HG03097 (cell line): Measurements from ENCODE around the gene PCYT2.

Experiments
- ATAC-seq: cut with Tn5 transposase; IDR thresholded peaks from one replicate; pipeline ENCODE4 v1.9.1; 2021; ENCODE audit not compliant: unreplicated experiment, low FRiP score

The PCYT2 gene

DNA sequence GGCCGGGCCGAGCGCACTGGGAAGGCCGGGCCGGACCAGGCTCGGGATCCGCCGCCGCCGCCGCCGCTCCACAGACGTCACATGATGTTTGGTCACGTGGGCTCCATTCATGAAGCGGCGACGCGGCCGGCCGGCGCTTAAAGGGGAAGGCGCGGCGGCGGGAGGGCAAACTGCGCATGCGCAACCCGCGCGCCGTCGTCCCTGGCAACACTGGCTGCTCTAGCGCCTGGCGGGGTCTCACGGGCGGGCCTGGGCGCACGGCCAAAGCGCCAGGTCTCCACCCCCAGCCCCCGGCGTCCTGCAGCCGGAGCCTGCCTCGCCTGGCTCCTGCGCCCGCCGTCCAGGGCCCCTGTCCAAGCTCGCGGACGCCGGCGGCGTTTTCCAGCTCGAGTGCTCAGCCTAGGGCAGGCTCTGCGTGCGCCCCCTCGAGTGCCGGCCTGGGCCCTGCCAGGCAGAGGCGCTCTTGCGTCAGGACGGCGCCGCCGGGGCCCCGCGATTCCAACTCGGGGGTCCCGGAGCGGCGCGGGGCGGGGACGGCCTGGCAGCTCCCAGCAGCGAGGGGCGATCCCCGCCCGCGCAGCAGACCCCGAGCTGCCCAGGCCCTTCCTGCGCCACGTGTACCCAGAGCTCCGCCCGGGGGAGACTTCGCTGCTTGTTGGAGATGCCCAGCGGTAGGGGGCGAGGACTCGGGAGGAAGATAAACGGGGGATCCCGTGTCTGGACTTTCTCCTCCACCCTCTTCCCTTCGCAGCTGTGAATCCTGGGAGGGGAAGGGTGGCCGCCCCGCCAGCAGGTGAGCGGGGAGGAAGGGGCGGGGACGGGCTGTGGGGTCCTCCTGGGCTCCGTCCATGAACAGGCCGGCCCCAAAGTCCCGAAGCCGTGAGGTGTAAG, 16.7 kb upstream of the PCYT2 start, which contains the start of gene MAFG:
Gene MAFG (minus strand): TSS at position 83 of the 891 bp plus-strand sequence. CDS start 4,550 bp downstream, outside the sequence.
- peak; percentile 53 for ATAC-seq

- ATAC-seq = peak; percentile 7
Observed at GRCh38 chr17:81927152-81927652, 16.0 kb upstream of the PCYT2 start.

GRCh38 chr17:81926451-81927151, 15.4 kb upstream of the PCYT2 start:
- peak; percentile 13 for ATAC-seq

DNA sequence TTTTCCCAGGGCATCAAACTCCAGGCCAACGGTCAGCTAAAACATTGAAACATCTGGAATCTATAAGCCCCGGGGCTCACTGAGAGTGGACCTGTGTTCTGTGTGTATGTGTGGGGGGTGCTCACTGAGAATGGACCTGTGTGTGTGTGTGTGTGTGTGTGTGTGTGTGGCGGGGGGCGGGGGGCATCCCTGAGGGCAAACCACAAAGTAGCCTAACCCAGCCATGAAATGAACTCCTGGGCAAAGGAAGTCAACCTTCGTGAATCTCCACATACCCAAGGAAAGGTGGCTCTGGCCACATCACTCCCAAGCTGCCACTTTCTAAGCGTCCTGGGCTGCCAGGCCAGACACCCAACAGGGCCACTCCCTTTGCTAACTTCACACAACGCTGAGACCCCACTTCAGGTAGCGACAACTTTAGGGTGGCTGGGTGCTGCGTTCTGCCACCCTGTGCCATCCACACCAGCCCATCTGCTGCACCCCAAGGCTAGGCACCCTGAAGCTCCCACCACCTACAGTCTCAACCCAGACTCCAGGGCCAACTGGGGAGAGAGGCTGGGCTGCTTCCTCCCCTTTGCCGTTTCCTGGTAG, 14.8 kb upstream of the PCYT2 start:
- ATAC-seq = no peak

DNA sequence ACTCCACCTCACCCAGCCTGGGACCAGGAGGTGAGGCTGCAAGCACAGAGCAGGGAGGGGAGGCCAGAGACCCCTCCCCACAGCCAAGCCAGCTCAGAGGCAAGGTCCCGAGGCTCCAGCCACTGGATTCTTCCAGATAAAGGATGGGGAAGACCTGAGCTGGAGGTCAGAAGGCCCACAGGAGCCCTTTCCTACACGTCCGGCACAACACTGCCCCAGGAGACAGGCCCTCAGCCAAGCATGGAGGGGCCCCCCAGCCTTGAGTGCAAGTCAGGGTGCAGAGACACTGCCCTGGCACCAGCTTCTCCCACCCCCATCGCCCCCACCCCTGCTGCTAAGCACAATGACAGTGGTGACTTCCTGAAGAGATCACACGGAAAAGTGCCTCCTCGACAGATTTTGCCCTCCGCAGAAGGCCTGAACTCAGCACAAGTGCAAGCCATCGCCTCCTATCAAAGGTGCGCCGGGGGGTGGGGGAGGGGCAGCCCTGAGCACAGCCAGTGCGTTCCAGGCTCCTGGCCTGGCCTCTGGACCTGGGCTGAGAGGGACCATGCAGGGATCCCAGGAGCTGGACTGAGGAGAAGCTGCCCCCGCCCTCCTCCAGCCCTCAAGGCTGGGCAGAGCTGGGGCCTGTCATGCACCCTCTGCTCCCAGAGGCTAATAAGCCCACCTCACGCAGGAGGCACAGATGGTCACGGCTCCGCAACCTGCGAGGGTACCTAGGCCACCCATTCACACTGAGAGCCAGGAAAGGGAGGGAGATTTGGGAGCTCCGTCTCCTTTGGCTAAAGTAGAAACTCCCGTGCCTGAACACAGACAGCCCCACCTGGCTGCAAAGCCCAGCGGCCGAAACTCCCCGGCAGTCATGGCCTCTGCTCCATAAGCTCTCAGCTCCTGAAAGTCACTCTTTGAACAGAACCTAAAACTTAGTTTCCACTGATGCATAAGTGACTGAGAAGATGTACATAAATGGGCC, 13.6 kb upstream of the PCYT2 start:
- no peak for ATAC-seq

DNA sequence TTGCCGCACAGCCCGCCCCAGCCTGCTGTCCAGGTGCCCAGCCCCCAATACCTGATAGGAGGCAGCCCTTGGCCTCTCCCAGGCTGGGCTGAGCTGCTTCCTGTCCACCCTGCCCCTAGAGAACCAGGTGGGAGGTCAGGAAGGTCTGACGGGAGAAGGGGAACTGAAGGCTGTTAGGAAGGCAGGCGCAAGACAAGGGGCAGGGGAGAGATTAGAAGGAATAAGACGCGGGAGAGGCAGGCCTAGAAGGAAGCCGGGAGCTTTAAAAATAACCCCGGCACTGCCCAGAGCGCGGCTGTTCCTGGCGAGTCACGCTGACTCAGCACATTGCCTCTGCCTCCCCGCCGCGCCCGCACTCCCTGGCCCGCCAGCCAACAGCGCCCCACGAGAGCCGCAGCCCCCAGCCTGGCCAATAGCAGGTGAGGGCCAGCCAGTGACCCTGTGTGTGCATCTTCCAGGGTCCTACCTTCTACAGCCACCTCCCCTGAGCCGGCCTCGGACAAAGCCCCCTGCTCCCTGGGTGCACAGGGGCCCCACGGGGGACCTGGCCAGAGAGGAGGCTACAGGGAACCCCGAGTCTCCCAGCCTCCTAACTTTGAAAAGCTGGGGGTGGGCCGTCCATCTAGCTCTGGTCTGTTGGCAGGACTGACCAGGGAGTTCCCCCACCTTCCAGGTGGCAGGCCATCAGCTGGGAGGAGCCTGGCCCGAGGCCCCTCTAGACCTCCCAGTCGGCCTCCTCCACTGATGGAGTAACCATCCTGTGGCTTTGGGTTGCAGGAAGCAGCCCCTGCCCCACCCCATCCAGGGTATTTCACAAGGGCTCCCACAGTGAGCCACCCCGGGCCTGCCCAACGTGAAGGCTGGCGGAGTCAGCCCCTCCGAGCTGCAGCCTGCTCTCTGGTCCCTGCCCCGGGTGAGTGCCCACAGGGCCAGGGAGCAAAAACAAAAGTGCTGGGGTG, 12.4 kb upstream of the PCYT2 start:
- no peak for ATAC-seq

DNA sequence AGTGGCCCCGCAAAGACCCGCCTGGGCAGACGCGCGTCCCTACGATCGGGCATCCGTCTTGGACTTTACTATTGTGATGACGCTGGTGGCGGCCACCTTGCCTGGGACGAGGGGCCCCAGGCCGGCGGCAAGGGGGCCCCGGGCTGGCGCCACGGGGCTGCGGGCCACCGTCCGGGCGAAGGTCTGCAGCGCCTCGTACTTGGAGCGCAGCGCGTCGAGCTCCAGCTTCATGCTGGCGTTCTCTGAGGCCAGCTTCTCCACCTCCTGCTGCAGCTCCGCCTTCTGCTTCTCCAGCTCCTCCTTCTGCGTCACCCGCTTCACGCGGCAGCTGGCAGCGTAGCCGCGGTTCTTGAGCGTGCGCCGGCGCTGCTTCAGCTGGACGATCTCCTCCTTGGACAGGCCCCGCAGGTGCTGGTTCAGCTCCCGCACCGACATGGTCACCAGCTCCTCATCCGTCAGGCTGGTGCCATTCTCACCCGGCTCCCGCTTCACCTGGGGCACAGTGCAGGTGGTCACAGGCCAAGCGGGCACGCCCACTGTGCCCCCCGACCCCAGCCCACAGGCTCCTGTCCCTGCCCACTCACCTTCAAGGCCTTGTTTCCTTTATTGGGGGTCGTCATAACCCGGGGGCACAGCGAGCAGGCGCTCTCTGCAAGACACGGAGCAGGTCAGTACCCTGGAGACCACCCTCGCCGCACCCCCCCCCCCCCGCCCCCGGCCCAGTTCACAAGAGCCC, 11.5 kb upstream of the PCYT2 start:
- ATAC-seq = no peak

DNA sequence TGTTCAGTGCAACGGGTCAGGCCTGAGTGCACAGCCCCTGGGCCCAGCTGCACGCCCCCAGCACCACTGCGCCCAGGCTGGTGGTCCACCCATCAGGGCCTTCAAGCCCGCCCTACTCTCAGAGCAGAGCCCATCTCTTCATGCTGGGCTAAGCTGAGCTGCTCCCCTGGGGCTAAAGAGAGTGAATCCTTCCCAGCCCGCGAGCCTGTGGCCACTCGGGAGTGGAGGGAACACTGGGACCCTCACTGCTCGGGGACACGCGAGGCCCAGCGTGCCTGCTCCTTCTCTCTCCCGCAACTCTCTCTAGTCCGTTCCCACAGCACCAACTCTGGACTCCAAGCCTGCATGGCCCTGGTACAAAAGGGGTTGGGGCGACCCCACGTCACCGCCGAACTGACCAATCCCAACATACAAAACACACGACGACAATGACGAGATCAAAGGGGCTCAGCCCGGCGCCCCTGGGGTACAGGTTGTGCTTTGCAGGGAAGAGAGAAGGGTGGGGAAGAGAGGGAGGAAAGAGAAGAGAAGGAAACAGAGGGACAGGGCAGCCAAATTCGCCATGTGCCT, 10.9 kb upstream of the PCYT2 start:
- ATAC-seq = no peak

- ATAC-seq = no peak
Observed at GRCh38 chr17:81921537-81921862, 10.3 kb upstream of the PCYT2 start.

DNA sequence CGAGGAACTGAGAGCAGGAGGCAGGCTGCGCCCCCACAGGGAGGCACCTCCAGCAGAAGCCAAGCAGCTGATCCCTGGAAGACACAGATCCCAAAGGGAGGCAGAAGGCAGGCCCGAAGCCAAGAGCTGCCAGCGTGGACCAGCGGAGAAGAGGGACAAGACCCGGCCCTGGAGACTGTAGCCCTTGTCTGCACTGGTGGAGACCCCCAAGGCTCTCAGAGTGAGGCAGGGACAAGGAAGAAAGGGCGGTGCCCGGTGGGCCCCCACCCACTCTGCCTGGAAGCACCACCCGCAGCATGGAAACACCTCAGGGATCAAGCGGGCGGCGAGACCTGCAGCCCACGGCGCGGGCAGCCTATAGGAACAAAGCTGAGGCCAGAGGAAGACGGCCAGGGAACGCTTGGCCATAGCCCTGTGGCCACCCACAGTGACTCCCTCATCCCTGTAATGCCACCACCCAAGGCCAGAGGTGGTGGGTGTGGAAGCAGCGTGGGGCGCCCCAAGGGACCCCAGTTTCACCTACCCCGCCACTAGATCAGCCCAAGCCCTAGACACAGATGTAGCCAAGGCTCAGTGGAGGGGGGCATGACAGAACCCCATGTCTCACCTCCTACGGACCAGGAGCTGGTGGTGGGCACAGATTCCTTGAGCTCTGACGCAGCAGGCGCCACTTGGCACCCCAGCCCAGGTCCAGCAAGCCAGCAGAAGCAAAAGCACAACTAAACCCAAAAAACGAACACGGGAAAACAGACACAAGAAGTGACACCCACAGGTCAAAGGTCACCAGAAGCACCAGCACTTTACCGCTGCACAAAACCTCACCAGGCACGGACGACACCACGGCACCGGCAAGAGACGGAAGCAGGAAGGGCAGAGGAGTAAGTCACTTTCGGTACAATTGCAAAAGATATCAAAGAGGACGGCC, 9.7 kb upstream of the PCYT2 start:
- no peak for ATAC-seq

- ATAC-seq = no peak
Observed at GRCh38 chr17:81918832-81919545, 7.8 kb upstream of the PCYT2 start.

- peak; percentile 11 for ATAC-seq
Observed at GRCh38 chr17:81918333-81918669, 7.1 kb upstream of the PCYT2 start.

GRCh38 chr17:81917565-81918332, 6.5 kb upstream of the PCYT2 start, which contains the start of gene SIRT7:
TSS of gene SIRT7 (minus strand) at chr17:81918176. CDS start at chr17:81918131, 45 bp downstream.
- ATAC-seq = peak; percentile 55

DNA sequence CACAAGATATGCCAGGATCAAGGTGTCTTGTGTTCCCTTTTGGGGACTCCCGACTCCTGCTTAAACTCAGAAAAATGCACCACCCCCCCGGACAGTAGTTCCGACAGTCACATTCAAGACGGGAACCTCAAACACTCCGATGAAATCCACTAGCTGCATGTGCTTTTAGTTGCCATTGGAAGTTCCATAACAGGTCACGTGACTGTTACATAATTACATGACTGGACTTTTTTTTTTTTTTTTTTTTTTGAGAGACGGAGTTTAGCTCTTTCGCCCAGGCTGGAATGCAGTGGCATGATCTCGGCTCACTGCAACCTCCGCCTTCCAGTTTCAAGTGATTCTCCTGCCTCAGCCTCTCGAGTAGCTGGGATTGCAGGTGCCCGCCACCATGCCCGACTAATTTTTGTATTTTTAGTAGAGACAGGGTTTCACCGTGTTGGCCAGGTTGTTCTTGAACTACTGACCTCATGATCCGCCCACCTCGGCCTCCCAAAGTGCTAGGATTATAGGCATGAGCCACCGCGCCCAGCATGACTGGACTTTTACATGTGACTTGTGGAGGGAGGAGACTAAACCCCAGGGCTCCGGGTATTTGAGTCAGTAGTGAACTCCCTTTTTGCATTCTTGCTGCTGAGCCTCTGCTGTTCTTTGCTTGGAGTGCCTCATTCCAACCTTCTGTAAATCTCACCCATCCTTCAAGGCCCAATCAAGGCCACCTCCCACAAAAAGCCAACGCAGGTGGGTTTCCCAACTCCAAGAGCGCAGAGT, 5.2 kb upstream of the PCYT2 start:
- no peak for ATAC-seq

DNA sequence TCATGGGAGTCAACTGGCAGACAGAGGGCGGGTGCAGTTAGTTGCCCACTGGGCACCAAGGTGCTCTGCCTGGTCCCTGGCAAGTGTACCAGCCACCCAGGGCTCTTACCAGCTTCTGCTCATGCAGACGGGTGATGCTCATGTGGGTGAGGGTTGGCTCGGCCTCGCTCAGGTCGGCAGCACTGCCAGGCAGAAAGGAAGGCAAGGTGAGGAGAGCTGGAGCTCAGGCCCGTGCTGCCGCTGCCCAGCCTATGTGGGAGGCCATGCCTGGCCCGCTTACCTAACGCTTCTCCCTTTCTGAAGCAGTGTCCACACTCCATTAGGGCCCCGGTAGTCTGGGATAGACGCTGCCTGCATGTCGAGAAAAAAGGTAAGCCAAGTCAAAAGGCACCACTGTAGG, 4.1 kb upstream of the PCYT2 start:
- ATAC-seq = no peak
